OCI-LY1 (cell line): ENCODE measurements around the gene STRADB.
"Not testable (repeated sequence)": the region's sequence is repeated elsewhere in the genome, so short reads cannot be mapped to it uniquely, and the experiment has no call there.

Experiments
- H2AFZ ChIP-seq: fragments of 200-600 bp; sonication (generic), shearing (Covaris generic); 2 replicates; pipeline ENCODE4 v1.6.0; 2014; ENCODE audit warnings: antibody characterized with exemption, mild to moderate bottlenecking, low read length
- H3F3A ChIP-seq: fragments of 200-600 bp; sonication (generic), shearing (Covaris generic); 2 replicates; pipeline ENCODE4 v1.6.0; 2014; ENCODE audit warnings: mild to moderate bottlenecking, antibody characterized with exemption, low read length, moderate library complexity; ENCODE audit not compliant: insufficient read depth
- H3K27ac ChIP-seq: fragments of 200-600 bp; sonication (generic); 2 replicates; pipeline ENCODE4 v1.5.1; 2014; ENCODE audit warnings: low read length, mixed run types, mild to moderate bottlenecking, low read depth; ENCODE audit not compliant: poor library complexity, severe bottlenecking
- H3K27me3 ChIP-seq: fragments of 200-600 bp; sonication (generic); 2 replicates; pipeline ENCODE4 v1.6.0; 2014; ENCODE audit warnings: antibody characterized with exemption, mild to moderate bottlenecking, low read length, moderate library complexity; ENCODE audit not compliant: insufficient read depth
- H3K36me3 ChIP-seq: fragments of 200-600 bp; sonication (generic); 2 replicates; pipeline ENCODE4 v1.6.1; 2014; ENCODE audit warnings: mild to moderate bottlenecking, antibody characterized with exemption, low read length, moderate library complexity, mixed read lengths; ENCODE audit not compliant: insufficient read depth
- H3K4me1 ChIP-seq: fragments of 200-600 bp; sonication (generic); 2 replicates; pipeline ENCODE4 v1.5.1; 2014; ENCODE audit warnings: mild to moderate bottlenecking, low read length, moderate library complexity; ENCODE audit not compliant: insufficient read depth, severe bottlenecking
- H3K4me2 ChIP-seq: fragments of 200-600 bp; sonication (generic), shearing (Covaris generic); 2 replicates; pipeline ENCODE4 v1.6.1; 2014; ENCODE audit warnings: low read length
- H3K4me3 ChIP-seq: fragments of 200-600 bp; sonication (generic); 2 replicates; pipeline ENCODE4 v1.5.1; 2014; ENCODE audit warnings: low read length, low read depth, mild to moderate bottlenecking, mixed read lengths; ENCODE audit not compliant: poor library complexity, severe bottlenecking
- H3K79me2 ChIP-seq: fragments of 200-600 bp; shearing (Covaris generic); 2 replicates; pipeline ENCODE4 v1.6.1; 2016; ENCODE audit warnings: mixed run types, low read length, mixed read lengths; ENCODE audit not compliant: insufficient read depth
- H3K9ac ChIP-seq: fragments of 200-600 bp; sonication (generic), shearing (Covaris generic); 2 replicates; pipeline ENCODE4 v1.6.1; 2014; ENCODE audit warnings: mild to moderate bottlenecking, low read length, mixed read lengths
- H3K9me2 ChIP-seq: fragments of 200-600 bp; sonication (generic), shearing (Covaris generic); 2 replicates; pipeline ENCODE4 v1.6.1; 2014; ENCODE audit warnings: low read depth, mild to moderate bottlenecking, low read length, mixed read lengths
- H3K9me3 ChIP-seq: fragments of 200-600 bp; shearing (Covaris generic); 2 replicates; pipeline ENCODE4 v1.6.1; 2014; ENCODE audit warnings: low read length, mixed read lengths
- H4K20me1 ChIP-seq: fragments of 200-600 bp; sonication (generic), shearing (Covaris generic); 2 replicates; pipeline ENCODE4 v1.6.0; 2016; ENCODE audit warnings: mild to moderate bottlenecking, low read length; ENCODE audit not compliant: insufficient read depth
- EZH2 ChIP-seq: fragments of 200-600 bp; sonication (generic), shearing (Covaris generic); IDR thresholded peaks from 2 replicates; pipeline ENCODE4 v1.8.0; 2017; ENCODE audit warnings: borderline replicate concordance, mixed run types, mild to moderate bottlenecking, antibody characterized with exemption, low read length, moderate library complexity, mixed read lengths
- TF ChIP-seq, protein P1 (sequence below): fragments of 200-600 bp; sonication (generic), shearing (Covaris generic); IDR thresholded peaks from 2 replicates; pipeline ENCODE4 v1.5.1; 2017; ENCODE audit warnings: mild to moderate bottlenecking, antibody characterized with exemption, low read length, moderate library complexity, mixed read lengths

STRADB gene

DNA sequence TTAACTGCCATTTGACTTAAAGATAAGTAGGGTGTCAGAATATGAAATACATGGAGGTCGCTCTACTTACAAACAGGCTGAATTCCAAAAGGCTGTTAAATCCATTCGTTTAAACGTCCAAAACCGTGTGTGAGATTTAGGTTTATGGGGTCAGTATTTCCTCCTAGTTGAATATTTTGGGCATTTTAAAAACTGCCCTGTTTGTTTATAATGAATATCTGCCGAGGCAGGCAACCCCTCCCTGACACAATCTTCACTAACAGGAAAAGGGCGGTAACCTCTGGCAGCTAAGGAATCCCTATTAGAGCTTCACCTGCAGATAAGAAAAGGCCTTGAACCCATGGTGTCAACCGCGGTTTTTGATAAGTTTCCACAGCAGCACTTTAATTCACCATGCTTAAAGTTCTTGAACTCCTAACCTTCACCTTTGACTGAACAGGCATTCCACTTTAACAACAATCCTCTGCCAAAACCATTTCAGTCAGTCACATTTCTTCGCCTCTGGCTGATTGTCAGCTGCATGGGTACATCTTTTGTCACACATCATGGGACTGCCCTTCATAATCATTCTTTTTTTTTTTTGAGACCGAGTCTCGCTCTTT is 18.0 kb upstream of the STRADB start:
- Histone ChIP-seq H4K20me1 (no peaks in the 10 kb centered on the region), H3K9me2 (no peaks in the 10 kb centered on the region), H3K9ac (no peak overlapping the region), H3K27ac (no peak overlapping the region), H3K4me1 (no peaks in the 10 kb centered on the region), H3K79me2 (no peaks in the 10 kb centered on the region; the same call in 1 of the 2 replicates), H3K36me3 (no peaks in the 10 kb centered on the region), H3K9me3 (no peaks in the 10 kb centered on the region), H3K4me2 (no peak overlapping the region), H2AFZ (no peak overlapping the region), H3F3A (no peaks in the 10 kb centered on the region), H3K4me3 (no peak overlapping the region), H3K27me3 (no peaks in the 10 kb centered on the region)
- TF ChIP-seq, protein P1, sequence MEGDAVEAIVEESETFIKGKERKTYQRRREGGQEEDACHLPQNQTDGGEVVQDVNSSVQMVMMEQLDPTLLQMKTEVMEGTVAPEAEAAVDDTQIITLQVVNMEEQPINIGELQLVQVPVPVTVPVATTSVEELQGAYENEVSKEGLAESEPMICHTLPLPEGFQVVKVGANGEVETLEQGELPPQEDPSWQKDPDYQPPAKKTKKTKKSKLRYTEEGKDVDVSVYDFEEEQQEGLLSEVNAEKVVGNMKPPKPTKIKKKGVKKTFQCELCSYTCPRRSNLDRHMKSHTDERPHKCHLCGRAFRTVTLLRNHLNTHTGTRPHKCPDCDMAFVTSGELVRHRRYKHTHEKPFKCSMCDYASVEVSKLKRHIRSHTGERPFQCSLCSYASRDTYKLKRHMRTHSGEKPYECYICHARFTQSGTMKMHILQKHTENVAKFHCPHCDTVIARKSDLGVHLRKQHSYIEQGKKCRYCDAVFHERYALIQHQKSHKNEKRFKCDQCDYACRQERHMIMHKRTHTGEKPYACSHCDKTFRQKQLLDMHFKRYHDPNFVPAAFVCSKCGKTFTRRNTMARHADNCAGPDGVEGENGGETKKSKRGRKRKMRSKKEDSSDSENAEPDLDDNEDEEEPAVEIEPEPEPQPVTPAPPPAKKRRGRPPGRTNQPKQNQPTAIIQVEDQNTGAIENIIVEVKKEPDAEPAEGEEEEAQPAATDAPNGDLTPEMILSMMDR: no peak
- TF ChIP-seq EZH2: no peak

DNA sequence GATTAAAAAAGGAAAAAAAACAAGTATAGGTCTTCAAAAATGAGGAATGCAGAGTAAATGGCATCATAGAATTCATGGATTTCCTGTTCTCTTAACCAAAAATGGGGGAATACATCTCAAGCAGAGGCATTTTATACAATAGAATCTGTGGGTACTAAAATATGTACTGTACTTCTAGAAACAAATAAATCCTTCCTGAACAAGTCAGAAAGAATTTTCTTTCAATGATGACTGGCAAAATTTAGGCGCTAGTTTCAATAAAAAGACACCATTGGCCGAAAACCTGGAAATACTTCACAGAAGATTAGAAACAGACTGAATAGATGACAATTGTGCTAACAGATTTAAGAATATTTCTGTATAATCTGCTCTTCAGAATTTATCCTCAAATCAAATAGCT is 15.4 kb upstream of the STRADB start:
- H3K4me2 ChIP-seq: no peak overlapping the region
- H3K79me2 ChIP-seq: no peaks in the 10 kb centered on the region; the same call in 1 of the 2 replicates
- no peak overlapping the region for H3K4me3 ChIP-seq
- H3K9ac ChIP-seq: no peak overlapping the region
- TF ChIP-seq, protein P1: no peak
- TF ChIP-seq EZH2: no peak
- H3K9me3 ChIP-seq: no peaks in the 10 kb centered on the region
- no peaks in the 10 kb centered on the region for H3F3A ChIP-seq
- peaks cover 1% of the 10 kb centered on the region for H3K4me1 ChIP-seq
- no peak overlapping the region for H3K27ac ChIP-seq
- H3K9me2 ChIP-seq: no peaks in the 10 kb centered on the region
- no peaks in the 10 kb centered on the region for H4K20me1 ChIP-seq
- no peaks in the 10 kb centered on the region for H3K36me3 ChIP-seq
- H3K27me3 ChIP-seq: no peaks in the 10 kb centered on the region
- no peak overlapping the region for H2AFZ ChIP-seq

DNA sequence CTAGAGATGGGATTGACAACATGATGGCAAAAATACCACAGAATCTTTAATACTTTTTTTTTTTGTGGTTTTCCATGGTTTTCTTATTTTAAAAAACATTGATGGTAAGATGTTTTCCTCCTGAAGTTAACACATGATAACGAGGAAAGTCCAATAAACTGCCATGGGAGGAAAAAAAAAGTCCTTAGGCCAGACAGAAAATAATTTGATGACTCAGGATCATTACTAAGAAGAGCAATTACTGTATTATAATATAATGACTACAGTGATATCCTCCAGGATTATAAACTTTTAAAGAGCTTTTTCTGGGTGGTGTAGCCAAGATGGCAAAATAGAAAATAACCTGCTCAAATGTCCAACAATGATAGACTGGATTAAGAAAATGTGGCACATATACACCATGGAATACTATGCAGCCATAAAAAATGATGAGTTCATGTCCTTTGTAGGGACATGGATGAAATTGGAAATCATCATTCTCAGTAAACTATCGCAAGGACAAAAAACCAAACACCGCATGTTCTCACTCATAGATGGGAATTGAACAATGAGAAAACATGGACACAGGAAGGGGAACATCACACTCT is 12.1 kb upstream of the STRADB start:
- H3K9ac ChIP-seq, H3K9me3 ChIP-seq, H3K4me2 ChIP-seq, H3K4me1 ChIP-seq, H2AFZ ChIP-seq, H3F3A ChIP-seq, H3K27ac ChIP-seq, H3K9me2 ChIP-seq, H4K20me1 ChIP-seq, H3K27me3 ChIP-seq, H3K36me3 ChIP-seq, H3K4me3 ChIP-seq, H3K79me2 ChIP-seq: not testable (repeated sequence)

DNA sequence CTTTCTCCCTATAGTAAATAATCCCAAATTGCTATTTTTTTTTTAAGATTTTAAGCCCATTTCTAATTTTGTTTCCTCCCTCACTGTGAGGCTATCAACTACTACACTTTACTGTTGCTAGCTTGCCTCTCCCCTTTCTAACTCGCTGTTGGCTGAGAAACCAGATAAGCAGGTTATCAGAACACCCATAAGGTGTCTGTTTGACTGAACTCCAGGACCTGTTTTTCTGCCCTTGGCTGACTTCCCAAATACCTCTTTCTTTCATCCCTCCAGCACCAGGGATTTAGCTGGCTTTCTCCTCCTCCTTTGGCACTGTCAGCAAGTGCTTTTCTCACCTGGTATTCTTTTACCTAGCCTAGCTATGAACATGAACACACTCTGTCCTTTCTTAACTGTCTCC is 11.4 kb upstream of the STRADB start:
- Histone ChIP-seq H2AFZ (no peak overlapping the region), H3K9ac (no peak overlapping the region), H3K27ac (no peak overlapping the region), H3K36me3 (no peaks in the 10 kb centered on the region), H3K9me3 (no peaks in the 10 kb centered on the region), H4K20me1 (no peaks in the 10 kb centered on the region), H3K79me2 (no peaks in the 10 kb centered on the region; the same call in 1 of the 2 replicates), H3K27me3 (no peaks in the 10 kb centered on the region), H3K4me2 (no peak overlapping the region), H3K4me3 (no peak overlapping the region), H3F3A (no peaks in the 10 kb centered on the region), H3K4me1 (peaks cover 7% of the 10 kb centered on the region), H3K9me2 (no peaks in the 10 kb centered on the region)
- TF ChIP-seq, protein P1: no peak
- no peak for TF ChIP-seq EZH2
